Muscle of leg (tissue), 11 donors: ENCODE data around the gene MAP2K4. TPM values are rescaled to one million over a fixed set of nuclear protein-coding genes. Genes with fewer than 3 reads are reported as not detected.

Experiments used
- DNase-seq: peaks from one replicate; pipeline ENCODE4 v3.0.0; 2013
- H3K27ac ChIP-seq: one replicate; pipeline ENCODE4 v1.5.1; 2013; ENCODE audit warnings: mild to moderate bottlenecking, low read length, control low read depth
- H3K27me3 ChIP-seq: one replicate; pipeline ENCODE4 v1.6.1; 2013; ENCODE audit warnings: low read length; ENCODE audit not compliant: control insufficient read depth, insufficient read depth
- H3K36me3 ChIP-seq: one replicate; pipeline ENCODE4 v1.6.1; 2013; ENCODE audit warnings: low read length; ENCODE audit not compliant: control insufficient read depth, insufficient read depth
- H3K4me1 ChIP-seq: one replicate; pipeline ENCODE4 v1.6.1; 2013; ENCODE audit warnings: low read length; ENCODE audit not compliant: control insufficient read depth, insufficient read depth
- H3K4me3 ChIP-seq: one replicate; pipeline ENCODE4 v1.5.1; 2013; ENCODE audit warnings: low read length, control low read depth
- H3K9me3 ChIP-seq: replicated peaks from 2 replicates; pipeline ENCODE4 v1.6.1; 2013; ENCODE audit warnings: low read depth, low read length; ENCODE audit not compliant: control insufficient read depth
- WGBS: methylation state at CpG from one replicate; pipeline ENCODE4 v1.1.5; 2013; ENCODE audit warnings: missing lambda C conversion rate; ENCODE audit not compliant: insufficient coverage; 5-methylcytosine and 5-hydroxymethylcytosine counted together
- polyA plus RNA-seq, 8 donors: library from polyadenylated mRNA; unstranded; fragments of 120-200 nt; gene quantifications; one replicate each; pipeline versions ENCODE4 v1.2.1 to v1.2.3, GENCODE V29; 2013; ENCODE audit warnings: inconsistent platforms in 1 of 8, low replicate concordance in 1 of 8; ENCODE audit not compliant: insufficient read length in 8 of 8, insufficient read depth in 1 of 8
- total RNA-seq: library from RNA; stranded (reverse); fragments of 120-200 nt; gene quantifications from one replicate; pipeline ENCODE4 v1.2.4, GENCODE V29; 2013

The MAP2K4 gene
- total and polyA plus RNA-seq, 9 donors: 17.6 to 34.0 (median 20.2) TPM

DNA sequence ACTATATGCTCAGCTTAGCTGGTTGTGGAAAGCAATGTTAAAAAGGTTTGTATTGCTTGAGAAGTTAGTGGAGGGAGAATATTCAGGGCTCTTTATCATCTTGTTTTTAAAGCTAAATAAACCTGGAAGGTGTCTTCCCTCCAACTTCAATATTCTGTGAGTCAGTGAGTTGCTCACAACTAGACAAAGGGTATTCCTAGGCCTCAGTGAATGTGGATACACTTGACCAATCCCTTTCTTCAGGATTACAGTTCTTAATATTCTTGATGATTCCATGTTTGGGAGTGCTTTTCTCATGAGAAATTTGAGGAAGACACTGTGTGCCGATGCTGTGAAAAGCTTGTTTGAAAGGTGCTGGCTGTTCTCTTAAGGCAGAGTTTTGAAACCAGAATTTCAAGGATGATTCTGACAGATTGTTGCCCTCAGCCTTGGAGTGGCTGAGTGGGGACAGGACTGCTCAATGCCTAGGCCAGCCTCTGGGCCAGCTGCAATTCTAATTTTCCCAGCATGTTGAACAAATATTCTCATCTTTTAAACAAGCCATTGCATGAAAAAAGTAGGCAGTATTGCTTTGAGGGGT is 30.1 kb downstream of the MAP2K4 start:
- Histone ChIP-seq H3K9me3 (no peaks in the 10 kb centered on the region), H3K36me3 (no peaks in the 10 kb centered on the region), H3K4me1 (peaks cover 2% of the 10 kb centered on the region), H3K27ac (no peak overlapping the region), H3K27me3 (no peaks in the 10 kb centered on the region), H3K4me3 (no peak overlapping the region)
- no peak for DNase-seq
- 80% methylated on average over 1 of the region's 1 CpG for WGBS

- Histone ChIP-seq H3K36me3 (no peaks in the 10 kb centered on the region), H3K4me1 (peaks cover 2% of the 10 kb centered on the region), H3K4me3 (no peak overlapping the region), H3K27ac (no peak overlapping the region), H3K9me3 (no peaks in the 10 kb centered on the region), H3K27me3 (no peaks in the 10 kb centered on the region)
- no CpG with 5 or more reads among the region's 3 CpGs for WGBS
- DNase-seq: no peak
Observed at GRCh38 chr17:12053552-12053951, 32.9 kb downstream of the MAP2K4 start.

DNA sequence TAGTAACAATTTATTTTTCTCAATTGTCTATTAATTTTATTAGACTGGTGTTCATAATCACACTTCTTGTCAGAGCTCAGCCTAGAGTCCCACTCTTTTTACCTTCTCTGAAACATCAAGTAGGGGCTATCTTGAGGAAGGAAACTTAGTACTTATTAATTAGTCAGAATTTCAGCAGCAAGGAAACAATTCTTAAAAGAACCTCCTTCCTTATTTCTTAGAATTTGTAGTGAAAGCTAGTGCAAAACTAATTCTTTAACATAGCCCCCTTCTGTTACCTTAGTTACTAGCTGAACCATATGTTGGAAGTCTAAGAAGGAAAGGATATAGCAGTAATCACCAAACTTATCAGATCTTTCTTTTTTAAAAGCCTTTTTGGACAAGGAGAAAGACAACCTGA is 35.2 kb downstream of the MAP2K4 start:
- no peaks in the 10 kb centered on the region for H3K27me3 ChIP-seq
- no peak overlapping the region for H3K27ac ChIP-seq
- H3K4me3 ChIP-seq: no peak overlapping the region
- H3K4me1 ChIP-seq: peaks cover 2% of the 10 kb centered on the region
- no peaks in the 10 kb centered on the region for H3K36me3 ChIP-seq
- no peak for DNase-seq
- no peaks in the 10 kb centered on the region for H3K9me3 ChIP-seq

DNA sequence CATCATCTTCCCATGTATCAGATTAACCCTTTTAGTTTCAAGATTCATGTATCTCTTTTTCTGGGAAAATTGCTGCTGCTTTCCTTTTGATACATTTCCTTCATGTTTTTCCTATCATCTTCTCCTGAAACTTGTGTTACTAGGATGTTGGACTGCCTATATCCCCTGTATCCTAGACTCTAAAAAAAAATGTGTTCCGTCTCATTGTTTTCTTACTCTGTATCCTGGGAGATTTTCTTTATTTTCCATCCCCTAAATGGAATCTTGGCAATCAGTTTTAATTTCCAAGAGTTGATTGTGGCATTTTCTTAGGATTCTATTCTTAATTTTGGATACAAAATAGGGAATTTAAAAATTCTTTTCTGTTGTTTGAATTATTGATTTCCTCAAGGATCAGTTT is 36.8 kb downstream of the MAP2K4 start:
- Histone ChIP-seq H3K4me1 (no peaks in the 10 kb centered on the region), H3K36me3 (peaks cover 3% of the 10 kb centered on the region), H3K9me3 (no peaks in the 10 kb centered on the region), H3K27ac (no peak overlapping the region), H3K4me3 (no peak overlapping the region), H3K27me3 (no peaks in the 10 kb centered on the region)
- WGBS: no CpG with 5 or more reads among the region's 1 CpG
- DNase-seq: peak; percentile 68

GRCh38 chr17:12058535-12058934 is 37.9 kb downstream of the MAP2K4 start:
- Histone ChIP-seq H3K27me3 (no peaks in the 10 kb centered on the region), H3K4me1 (no peaks in the 10 kb centered on the region), H3K4me3 (no peak overlapping the region), H3K9me3 (no peaks in the 10 kb centered on the region), H3K36me3 (peaks cover 3% of the 10 kb centered on the region), H3K27ac (no peak overlapping the region)
- no peak for DNase-seq

- whole genome bisulfite sequencing: 100% methylated on average over 1 of the region's 3 CpGs
- no peaks in the 10 kb centered on the region for H3K4me1 ChIP-seq
- no peaks in the 10 kb centered on the region for H3K27me3 ChIP-seq
- DNase-seq: no peak
- H3K4me3 ChIP-seq: no peak overlapping the region
- no peak overlapping the region for H3K27ac ChIP-seq
- no peaks in the 10 kb centered on the region for H3K9me3 ChIP-seq
- peaks cover 4% of the 10 kb centered on the region for H3K36me3 ChIP-seq
Observed at GRCh38 chr17:12062249-12062648, 41.6 kb downstream of the MAP2K4 start.

- no CpG with 5 or more reads among the region's 2 CpGs for WGBS
- Histone ChIP-seq H3K9me3 (no peaks in the 10 kb centered on the region), H3K27ac (no peak overlapping the region), H3K4me3 (no peak overlapping the region), H3K27me3 (no peaks in the 10 kb centered on the region), H3K36me3 (peaks cover 6% of the 10 kb centered on the region), H3K4me1 (no peaks in the 10 kb centered on the region)
- no peak for DNase-seq
Observed at GRCh38 chr17:12064395-12064794, 43.7 kb downstream of the MAP2K4 start.

- Histone ChIP-seq H3K27ac (no peak overlapping the region), H3K36me3 (peaks cover 3% of the 10 kb centered on the region), H3K4me1 (no peaks in the 10 kb centered on the region), H3K9me3 (no peaks in the 10 kb centered on the region), H3K4me3 (no peak overlapping the region), H3K27me3 (no peaks in the 10 kb centered on the region)
- no peak for DNase-seq
- 80% methylated on average over 1 of the region's 2 CpGs for WGBS
Observed at GRCh38 chr17:12067485-12067884, 46.8 kb downstream of the MAP2K4 start.

DNA sequence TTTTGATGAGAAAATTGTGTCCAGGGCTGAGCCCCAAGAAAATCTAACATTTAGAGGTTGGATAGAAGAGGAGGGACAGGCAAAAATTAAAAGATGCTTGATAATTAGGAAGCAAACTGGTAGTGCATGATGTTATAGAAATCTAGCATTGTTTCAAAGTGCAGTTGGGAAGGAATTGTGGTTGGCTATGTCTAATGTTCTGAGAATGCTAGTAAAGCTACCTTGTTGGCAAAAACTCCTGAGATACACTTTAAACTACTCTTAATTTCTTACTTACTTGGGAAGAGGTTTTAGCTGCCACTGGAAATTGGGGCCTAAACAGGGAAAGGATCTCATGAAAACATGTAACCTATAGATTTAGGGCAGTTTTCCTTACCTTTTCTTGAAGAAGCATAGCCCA is 48.3 kb downstream of the MAP2K4 start:
- H3K4me1 ChIP-seq: no peaks in the 10 kb centered on the region

DNA sequence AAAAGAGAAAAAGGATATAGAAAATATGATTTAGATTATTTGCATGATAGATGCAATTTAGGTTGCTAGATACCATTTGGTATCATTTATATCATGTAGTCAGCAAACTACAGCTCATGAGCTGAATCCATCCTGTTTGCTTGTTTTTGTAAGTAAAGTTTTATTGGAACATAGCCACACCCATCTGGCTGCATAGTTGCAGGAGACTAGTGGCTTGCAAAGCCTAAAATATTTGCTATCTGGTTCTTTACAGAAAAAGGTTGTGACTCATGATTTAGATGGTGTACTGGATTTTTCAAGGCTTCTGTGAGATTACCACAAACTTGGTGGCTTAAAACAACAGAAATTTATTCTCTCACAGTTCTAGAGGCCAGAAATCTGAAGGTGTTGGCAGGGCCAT is 49.9 kb downstream of the MAP2K4 start:
- Histone ChIP-seq H3K4me1 (no peaks in the 10 kb centered on the region), H3K36me3 (peaks cover 8% of the 10 kb centered on the region), H3K9me3 (no peaks in the 10 kb centered on the region), H3K27ac (no peak overlapping the region), H3K27me3 (no peaks in the 10 kb centered on the region), H3K4me3 (no peak overlapping the region)
- no peak for DNase-seq

More for the DNA sequence above, 48.3 kb downstream of the MAP2K4 start:
- H3K4me3 ChIP-seq: no peak overlapping the region
- H3K27ac ChIP-seq: no peak overlapping the region
- H3K9me3 ChIP-seq: no peaks in the 10 kb centered on the region
- no peak for DNase-seq
- peaks cover 3% of the 10 kb centered on the region for H3K36me3 ChIP-seq
- no peaks in the 10 kb centered on the region for H3K27me3 ChIP-seq

DNA sequence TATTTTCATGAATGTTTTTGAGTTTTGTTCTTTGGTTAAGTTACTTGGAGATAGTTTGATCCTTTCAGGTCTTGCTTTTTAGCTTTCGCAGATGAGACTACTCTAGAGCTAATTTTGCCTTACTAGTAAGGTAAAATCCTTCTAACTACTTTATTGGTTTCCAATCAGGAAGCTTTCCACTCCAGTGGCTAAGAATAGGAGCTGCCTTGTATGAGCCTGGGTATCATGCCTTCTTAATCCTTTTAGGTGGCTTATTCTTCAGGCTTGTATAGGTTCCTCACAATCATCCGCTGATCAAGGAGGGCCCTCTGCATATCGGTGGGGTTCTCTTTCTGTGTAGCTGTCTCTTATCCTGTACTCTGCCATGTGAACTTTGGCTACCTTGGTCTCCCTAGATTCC is 53.7 kb downstream of the MAP2K4 start:
- WGBS: 100% methylated on average over 2 of the region's 3 CpGs
- H3K9me3 ChIP-seq: no peaks in the 10 kb centered on the region
- peaks cover 13% of the 10 kb centered on the region for H3K36me3 ChIP-seq
- no peaks in the 10 kb centered on the region for H3K27me3 ChIP-seq
- no peak overlapping the region for H3K4me3 ChIP-seq
- no peaks in the 10 kb centered on the region for H3K4me1 ChIP-seq
- no peak for DNase-seq
- H3K27ac ChIP-seq: no peak overlapping the region
